Calu3 (cell line): ENCODE measurements around the gene POU2F2. TPM values are rescaled to one million over a fixed set of nuclear protein-coding genes. Genes with fewer than 3 reads are reported as not detected.

ENCODE experiments used
- BruUV-seq: library from RNA; stranded (reverse); fragments of 400-500 nt; replicated peaks from 2 replicates; lab custom pipeline; 2021; lab: Mats Ljungman, UMichigan
- CTCF ChIA-PET: fragments of 300-600 bp; sonication (Branson Sonifier 250); formaldehyde crosslinking; loops from one replicate; lab custom pipeline; 2022; ENCODE audit warnings: antibody characterized with exemption; lab: Charles Lee
- DNase-seq: peaks from one replicate; pipeline ENCODE4 v3.0.0; 2022
- H3K27ac Mint-ChIP-seq: one replicate; pipeline ENCODE4 v1.8.0; 2022; ENCODE audit warnings: mixed read lengths; ENCODE audit not compliant: unreplicated experiment
- H3K27me3 Mint-ChIP-seq: one replicate; pipeline ENCODE4 v1.8.0; 2022; ENCODE audit warnings: mixed read lengths; ENCODE audit not compliant: unreplicated experiment
- H3K36me3 Mint-ChIP-seq: one replicate; pipeline ENCODE4 v1.8.0; 2022; ENCODE audit warnings: mild to moderate bottlenecking, moderate library complexity, mixed read lengths; ENCODE audit not compliant: insufficient read depth, unreplicated experiment
- H3K4me1 Mint-ChIP-seq: one replicate; pipeline ENCODE4 v1.8.0; 2022; ENCODE audit warnings: mild to moderate bottlenecking, low read depth, mixed read lengths; ENCODE audit not compliant: unreplicated experiment
- H3K4me3 Mint-ChIP-seq: one replicate; pipeline ENCODE4 v1.8.0; 2022; ENCODE audit warnings: mild to moderate bottlenecking, low read depth, moderate library complexity, mixed read lengths; ENCODE audit not compliant: unreplicated experiment
- H3K9me3 Mint-ChIP-seq: one replicate; pipeline ENCODE4 v1.8.0; 2022; ENCODE audit warnings: low read depth, mixed read lengths; ENCODE audit not compliant: unreplicated experiment
- CTCF ChIP-seq: fragments of 200-600 bp; IDR thresholded peaks from one replicate; pipeline ENCODE4 v1.8.0; 2022; ENCODE audit warnings: antibody characterized with exemption; ENCODE audit not compliant: unreplicated experiment
- intact Hi-C: fragments of 100-400 bp; cut with micrococcal nuclease; formaldehyde crosslinking; loops from one replicate; pipeline ENCODE4 v1.10.0; 2022; ENCODE audit not compliant: unreplicated experiment
- total RNA-seq: library from RNA; stranded (reverse); gene quantifications from 2 replicates; pipeline ENCODE4 v1.2.3, GENCODE V29; 2022

The POU2F2 gene
- total RNA-seq, 1 experiment from 2014 or later = 4.6 TPM

GRCh38 chr19:42110658-42111057 is 21.6 kb downstream of the POU2F2 start:
- H3K27ac Mint-ChIP-seq = no peak overlapping the region
- TF ChIP-seq CTCF = no peak
- peaks cover 24% of the 10 kb centered on the region for H3K27me3 Mint-ChIP-seq
- DNase-seq = no peak
- peaks cover 52% of the 10 kb centered on the region for H3K4me1 Mint-ChIP-seq
- no peaks in the 10 kb centered on the region for H3K9me3 Mint-ChIP-seq
- H3K4me3 Mint-ChIP-seq = no peak overlapping the region
- BruUV-seq = no TSS peak
- intact Hi-C loops = no loop called here
- CTCF ChIA-PET = interaction anchor here (0.5 kb wide), 1 partner anchor 103 kb away, joined by 3 read pairs; no protein-coding TSS in a partner anchor
- peaks cover 6% of the 10 kb centered on the region for H3K36me3 Mint-ChIP-seq

GRCh38 chr19:42109896-42110295 is 22.4 kb downstream of the POU2F2 start:
- Mint-ChIP-seq H3K4me3 (no peak overlapping the region), H3K27ac (no peak overlapping the region), H3K9me3 (no peaks in the 10 kb centered on the region), H3K36me3 (no peaks in the 10 kb centered on the region), H3K27me3 (peaks cover 32% of the 10 kb centered on the region), H3K4me1 (peaks cover 45% of the 10 kb centered on the region)
- no peak for TF ChIP-seq CTCF
- BruUV-seq = no TSS peak
- no peak for DNase-seq
- intact Hi-C loops = loop anchor here (2.0 to 10.0 kb wide), 3 partner anchors 75 to 323 kb away; partner anchors contain the start of gene MEGF8
- CTCF ChIA-PET = interaction anchor here (1.5 kb wide), 1 partner anchor 23 kb away, joined by 8 read pairs; the partner anchor contains the start of gene POU2F2

GRCh38 chr19:42108527-42109389 is 23.5 kb downstream of the POU2F2 start:
- TF ChIP-seq CTCF = peak; percentile 100
- Mint-ChIP-seq H3K4me3 (no peak overlapping the region), H3K36me3 (no peaks in the 10 kb centered on the region), H3K4me1 (peaks cover 35% of the 10 kb centered on the region), H3K9me3 (no peaks in the 10 kb centered on the region), H3K27me3 (peaks cover 39% of the 10 kb centered on the region), H3K27ac (no peak overlapping the region)
- intact Hi-C loops = loop anchor here (1.0 to 10.0 kb wide), 5 partner anchors 25 to 324 kb away; partner anchors contain the start of gene MEGF8
- no TSS peak for BruUV-seq
- DNase-seq = peak; percentile 93
- CTCF ChIA-PET = interaction anchor here (0.6 to 1.7 kb wide), 7 partner anchors 11 to 136 kb away, joined by 3 to 8 read pairs (median 3); partner anchors contain the start of gene POU2F2

GRCh38 chr19:42105368-42105767 is 26.9 kb downstream of the POU2F2 start:
- no TSS peak for BruUV-seq
- peaks cover 8% of the 10 kb centered on the region for H3K4me1 Mint-ChIP-seq
- peaks cover 39% of the 10 kb centered on the region for H3K27me3 Mint-ChIP-seq
- H3K36me3 Mint-ChIP-seq = no peaks in the 10 kb centered on the region
- no peaks in the 10 kb centered on the region for H3K9me3 Mint-ChIP-seq
- no peak overlapping the region for H3K4me3 Mint-ChIP-seq
- CTCF ChIA-PET = no interaction called here
- TF ChIP-seq CTCF = no peak
- H3K27ac Mint-ChIP-seq = no peak overlapping the region
- intact Hi-C loops = loop anchor here (10.0 kb wide), 1 partner anchor 219 kb away; the partner anchor contains the start of gene MEGF8
- DNase-seq = no peak
